ENCODE measurements around the gene SPC24. TPM values are rescaled to one million over a fixed set of nuclear protein-coding genes. Genes with fewer than 3 reads are reported as not detected.
A peak's percentile ranks its signal among the peaks of the same experiment; 100 is the strongest.

The SPC24 gene
- polyA plus RNA-seq, 1 of the 3 experiments (the other 2 are of a cell fraction) = 18.9 TPM

DNA sequence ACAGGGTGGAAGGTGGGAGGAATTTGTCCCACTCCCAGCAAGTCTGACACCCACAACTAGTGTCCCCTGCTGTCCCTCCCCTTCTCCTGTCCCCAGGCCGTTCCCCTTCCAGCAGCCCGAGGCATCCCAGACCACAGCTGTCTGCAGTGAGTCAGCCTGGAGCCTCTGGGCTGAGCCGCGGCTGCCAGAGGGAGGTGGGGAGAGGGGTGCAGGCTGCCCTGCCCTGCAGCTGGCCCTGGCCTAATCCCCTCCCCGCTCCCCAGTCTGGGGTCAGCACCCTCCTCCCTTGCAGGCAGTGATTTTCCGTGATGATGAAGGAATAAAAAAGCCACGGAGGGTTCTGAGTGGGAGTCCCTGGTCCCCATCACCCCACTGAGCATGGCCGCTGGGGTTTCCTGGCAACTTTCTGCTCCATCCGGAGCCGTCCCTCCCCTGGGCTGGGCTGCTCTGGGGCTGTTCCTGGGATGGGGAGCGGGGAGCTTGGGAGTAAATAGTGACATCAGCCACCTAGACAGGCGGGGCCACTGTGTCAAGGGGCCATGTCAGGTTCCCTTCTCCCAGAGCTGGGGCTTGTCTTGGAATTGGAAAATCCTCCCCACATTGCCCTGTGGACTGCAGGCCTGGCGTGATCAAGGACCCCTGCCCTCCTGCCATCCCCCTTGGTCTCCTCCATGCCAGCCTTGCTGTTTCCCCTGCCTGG is 16.8 kb downstream of the SPC24 start (continued):
- TF ChIP-seq, protein P1, sequence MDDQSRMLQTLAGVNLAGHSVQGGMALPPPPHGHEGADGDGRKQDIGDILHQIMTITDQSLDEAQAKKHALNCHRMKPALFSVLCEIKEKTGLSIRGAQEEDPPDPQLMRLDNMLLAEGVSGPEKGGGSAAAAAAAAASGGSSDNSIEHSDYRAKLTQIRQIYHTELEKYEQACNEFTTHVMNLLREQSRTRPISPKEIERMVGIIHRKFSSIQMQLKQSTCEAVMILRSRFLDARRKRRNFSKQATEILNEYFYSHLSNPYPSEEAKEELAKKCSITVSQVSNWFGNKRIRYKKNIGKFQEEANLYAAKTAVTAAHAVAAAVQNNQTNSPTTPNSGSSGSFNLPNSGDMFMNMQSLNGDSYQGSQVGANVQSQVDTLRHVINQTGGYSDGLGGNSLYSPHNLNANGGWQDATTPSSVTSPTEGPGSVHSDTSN (IDR thresholded peaks at IDR 0.05) = peak; percentile 48
- TF ChIP-seq JUND (IDR thresholded peaks at IDR 0.05) (peak; percentile 59), MXI1 (IDR thresholded peaks at IDR 0.05; ENCODE audit: low read depth, low read length) (no peak), EP300 (IDR thresholded peaks at IDR 0.05; ENCODE audit: borderline replicate concordance in 1 of 2, low read depth in 1 of 2, low read length in 1 of 2) (peak in 1 of 2 experiments; percentile 53; a peak in 1 of 4 replicates), NFIC (IDR thresholded peaks at IDR 0.05; ENCODE audit: borderline replicate concordance) (peak; percentile 56)

- Histone ChIP-seq H3F3A (replicated peaks; ENCODE audit: insufficient read depth) (peaks cover 24% of the 10 kb centered on the region), H3K36me3 (replicated peaks in 1 of 2; ENCODE audit: control insufficient read depth in 1 of 2, insufficient read depth in 2 of 2, low read length in 1 of 2) (no peaks in the 10 kb centered on the region), H3K27ac (ENCODE audit: low read depth in 2 of 2, low read length in 1 of 2) (peak overlapping the region; percentile 83 to 86), H3K4me3 (ENCODE audit: low read depth in 2 of 2, low read length in 1 of 2) (peak overlapping the region; percentile 22 to 45), H3K9ac (peak overlapping the region; percentile 29; the same call in 1 of the 2 replicates), H3K4me1 (ENCODE audit: control insufficient read depth in 1 of 2, insufficient read depth in 2 of 2, low read depth in 1 of 2, low read length in 1 of 2) (peaks cover 20 to 27% of the 10 kb centered on the region in 2 experiments; a peak in 3 of 4 replicates), H3K27me3 (ENCODE audit: insufficient read depth) (no peaks in the 10 kb centered on the region), H4K20me1 (ENCODE audit: insufficient read depth) (no peaks in the 10 kb centered on the region), H3K9me2 (no peaks in the 10 kb centered on the region), H3K9me3 (no peaks in the 10 kb centered on the region), H3K4me2 (peak overlapping the region; percentile 82), H2AFZ (ENCODE audit: low read depth) (peak overlapping the region; percentile 73), H3K79me2 (ENCODE audit: insufficient read depth) (no peaks in the 10 kb centered on the region)
- peak; percentile 90 for DNase-seq
- WGBS (ENCODE audit: low lambda C conversion rate) = 10% methylated on average over 15 of the region's 28 CpGs
- POLR2A ChIA-PET = interaction anchor here (1.9 kb wide), 1 partner anchor 60 kb away, joined by 4 read pairs; the partner anchor contains the start of gene KANK2
- CTCF ChIA-PET = interaction anchor here (0.6 to 6.6 kb wide), 25 partner anchors 8 to 1833 kb away, joined by 3 to 64 read pairs (median 3); partner anchors contain the start of genes ANGPTL8, KANK2 and SPC24
- TF ChIP-seq, protein P2, sequence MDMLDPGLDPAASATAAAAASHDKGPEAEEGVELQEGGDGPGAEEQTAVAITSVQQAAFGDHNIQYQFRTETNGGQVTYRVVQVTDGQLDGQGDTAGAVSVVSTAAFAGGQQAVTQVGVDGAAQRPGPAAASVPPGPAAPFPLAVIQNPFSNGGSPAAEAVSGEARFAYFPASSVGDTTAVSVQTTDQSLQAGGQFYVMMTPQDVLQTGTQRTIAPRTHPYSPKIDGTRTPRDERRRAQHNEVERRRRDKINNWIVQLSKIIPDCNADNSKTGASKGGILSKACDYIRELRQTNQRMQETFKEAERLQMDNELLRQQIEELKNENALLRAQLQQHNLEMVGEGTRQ (IDR thresholded peaks at IDR 0.05; ENCODE audit: borderline replicate concordance, low read depth, low read length) = no peak
- TF ChIP-seq SMC3 (IDR thresholded peaks at IDR 0.05; ENCODE audit: low read depth, low read length) = peak; percentile 88
- peak; percentile 97 for TF ChIP-seq NFIC (IDR thresholded peaks at IDR 0.05; ENCODE audit: borderline replicate concordance)
- no peak; a peak in 1 of 4 replicates for TF ChIP-seq EP300 (IDR thresholded peaks at IDR 0.05; ENCODE audit: borderline replicate concordance in 1 of 2, low read depth in 1 of 2, low read length in 1 of 2)
- no peak for TF ChIP-seq YY1 (IDR thresholded peaks at IDR 0.05; ENCODE audit: low read depth)
- TF ChIP-seq GABPA (IDR thresholded peaks at IDR 0.05; ENCODE audit: low read depth) = no peak
- TF ChIP-seq, protein P3, sequence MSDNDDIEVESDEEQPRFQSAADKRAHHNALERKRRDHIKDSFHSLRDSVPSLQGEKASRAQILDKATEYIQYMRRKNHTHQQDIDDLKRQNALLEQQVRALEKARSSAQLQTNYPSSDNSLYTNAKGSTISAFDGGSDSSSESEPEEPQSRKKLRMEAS (IDR thresholded peaks at IDR 0.05; ENCODE audit: low read depth) = peak; percentile 65; the same call in 1 of the 2 replicates
- peak; percentile 37; the same call in 1 of the 2 replicates for TF ChIP-seq TCF12 (IDR thresholded peaks at IDR 0.05)
- no peak for TF ChIP-seq POLR2AphosphoS5 (IDR thresholded peaks at IDR 0.05; ENCODE audit: low read depth, low read length)
- TF ChIP-seq FOSL2 (IDR thresholded peaks at IDR 0.05; ENCODE audit: borderline replicate concordance, low read depth) = no peak
- TF ChIP-seq, protein P4, sequence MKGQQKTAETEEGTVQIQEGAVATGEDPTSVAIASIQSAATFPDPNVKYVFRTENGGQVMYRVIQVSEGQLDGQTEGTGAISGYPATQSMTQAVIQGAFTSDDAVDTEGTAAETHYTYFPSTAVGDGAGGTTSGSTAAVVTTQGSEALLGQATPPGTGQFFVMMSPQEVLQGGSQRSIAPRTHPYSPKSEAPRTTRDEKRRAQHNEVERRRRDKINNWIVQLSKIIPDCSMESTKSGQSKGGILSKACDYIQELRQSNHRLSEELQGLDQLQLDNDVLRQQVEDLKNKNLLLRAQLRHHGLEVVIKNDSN (IDR thresholded peaks at IDR 0.05; ENCODE audit: borderline replicate concordance, low read depth) = no peak
- no peak for TF ChIP-seq FOXJ3 (CRISPR knock-in tag; IDR thresholded peaks at IDR 0.05)
- no peak; the same call in 1 of the 2 replicates for TF ChIP-seq FOXM1 (IDR thresholded peaks at IDR 0.05; ENCODE audit: low read depth)
- no peak for TF ChIP-seq MEF2A (IDR thresholded peaks at IDR 0.05; ENCODE audit: borderline replicate concordance, low read depth)
- TF ChIP-seq MXI1 (IDR thresholded peaks at IDR 0.05; ENCODE audit: low read depth, low read length) = no peak
- no peak for TF ChIP-seq JUND (IDR thresholded peaks at IDR 0.05)
- TF ChIP-seq ELF1 (IDR thresholded peaks at IDR 0.05) = no peak
- peak; percentile 81 for TF ChIP-seq NRF1 (IDR thresholded peaks at IDR 0.05; ENCODE audit: low read depth, low read length)
- TF ChIP-seq, protein P1 (IDR thresholded peaks at IDR 0.05) = no peak
- TF ChIP-seq RAD21 (IDR thresholded peaks at IDR 0.05; ENCODE audit: low read length) = peak; percentile 88
- TF ChIP-seq CHD2 (IDR thresholded peaks at IDR 0.05; ENCODE audit: low read length, partially characterized antibody) = peak; percentile 41
- no peak for TF ChIP-seq TEAD4 (IDR thresholded peaks at IDR 0.05; ENCODE audit: borderline replicate concordance, insufficient read depth)
- no peak for TF ChIP-seq SIN3A (IDR thresholded peaks at IDR 0.05; ENCODE audit: borderline replicate concordance, low read depth, low read length)
- TF ChIP-seq GATA2 (CRISPR knock-in tag; IDR thresholded peaks at IDR 0.05) = no peak
These were observed 17.8 kb downstream of the SPC24 start for GRCh38 chr19:11137542-11138384.
